Embryonic facial prominence (tissue), 1 donor: ENCODE measurements around the gene NAALADL2.
"Not testable (repeated sequence)": the region's sequence is repeated elsewhere in the genome, so short reads cannot be mapped to it uniquely, and the experiment has no call there.

ENCODE experiments used
- DNase-seq: peaks from one replicate; pipeline ENCODE4 v3.0.0-alpha.2; 2016; ENCODE audit errors: extremely low spot score

The NAALADL2 gene

DNA sequence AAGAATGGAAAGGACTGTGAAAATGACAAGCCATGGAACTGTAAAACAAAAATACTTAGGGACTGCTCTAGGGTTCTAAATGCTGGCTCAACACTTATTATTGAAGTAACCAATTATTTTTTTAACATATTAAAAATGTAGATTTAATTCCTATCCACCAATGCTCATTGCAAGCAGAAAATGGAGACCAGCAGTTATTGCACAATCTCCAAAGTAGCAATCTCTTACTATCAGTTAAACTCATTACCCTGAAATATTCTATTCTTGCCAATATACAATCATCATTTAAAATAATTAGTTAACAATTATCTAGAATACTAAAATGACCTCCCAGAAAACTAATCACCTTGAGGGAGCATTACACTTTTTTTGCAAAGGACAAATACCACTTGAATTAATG lies 499.8 kb downstream of the NAALADL2 start:
- DNase-seq = no peak

DNA sequence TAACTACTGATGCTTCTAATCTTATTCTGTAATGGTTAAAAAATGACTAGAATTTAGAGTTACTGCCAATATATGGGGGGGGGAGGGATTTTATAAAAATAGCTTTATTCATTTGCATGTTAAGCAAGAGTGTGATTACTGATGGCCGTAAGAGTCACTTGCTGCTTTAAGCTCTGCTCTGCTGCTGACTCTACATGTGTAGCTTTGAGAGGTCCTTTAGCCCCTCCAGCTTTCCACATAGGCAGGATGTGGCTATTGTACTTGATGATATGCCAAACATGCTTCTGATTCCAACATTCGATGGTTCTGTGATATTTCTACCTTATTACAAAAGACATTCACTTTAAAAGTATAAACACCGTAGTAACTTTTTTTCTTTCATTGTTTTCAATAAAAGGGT lies 511.3 kb downstream of the NAALADL2 start:
- DNase-seq = not testable (repeated sequence)

DNA sequence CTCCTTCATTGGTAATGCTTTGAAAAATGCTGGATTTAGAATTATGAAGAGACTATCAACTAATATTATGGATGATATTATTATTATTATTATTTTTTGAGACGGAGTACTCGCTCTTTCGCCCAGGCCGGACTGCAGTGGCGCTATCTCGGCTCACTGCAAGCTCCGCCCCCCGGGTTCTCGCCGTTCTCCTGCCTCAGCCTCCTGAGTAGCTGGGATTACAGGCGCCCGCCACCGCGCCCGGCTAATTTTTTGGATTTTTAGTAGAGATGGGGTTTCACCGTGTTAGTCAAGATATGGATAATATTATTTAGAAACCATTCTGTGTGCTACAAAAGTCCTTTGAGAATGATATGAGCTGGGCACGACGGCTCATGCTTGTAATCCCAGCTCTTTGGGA lies 512.1 kb downstream of the NAALADL2 start:
- not testable (repeated sequence) for DNase-seq

DNA sequence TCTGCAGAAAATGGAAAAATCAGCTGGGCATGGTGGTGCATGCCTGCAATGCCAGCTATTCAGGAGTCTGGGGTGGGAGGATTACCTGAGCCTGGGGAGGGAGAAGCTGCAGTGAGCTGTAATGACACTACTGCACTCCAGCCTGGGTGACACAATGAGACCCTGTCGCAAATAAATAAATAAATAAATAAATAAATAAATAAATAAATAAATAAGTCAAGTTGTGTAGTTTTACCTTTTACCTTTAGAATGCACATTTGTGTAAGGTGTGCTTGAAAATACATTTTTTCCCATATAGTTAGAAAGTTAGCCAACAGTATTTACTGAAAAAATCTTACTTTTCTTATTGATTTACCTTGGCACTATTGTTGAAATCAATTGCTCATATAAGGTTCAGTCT lies 515.6 kb downstream of the NAALADL2 start:
- no peak for DNase-seq

DNA sequence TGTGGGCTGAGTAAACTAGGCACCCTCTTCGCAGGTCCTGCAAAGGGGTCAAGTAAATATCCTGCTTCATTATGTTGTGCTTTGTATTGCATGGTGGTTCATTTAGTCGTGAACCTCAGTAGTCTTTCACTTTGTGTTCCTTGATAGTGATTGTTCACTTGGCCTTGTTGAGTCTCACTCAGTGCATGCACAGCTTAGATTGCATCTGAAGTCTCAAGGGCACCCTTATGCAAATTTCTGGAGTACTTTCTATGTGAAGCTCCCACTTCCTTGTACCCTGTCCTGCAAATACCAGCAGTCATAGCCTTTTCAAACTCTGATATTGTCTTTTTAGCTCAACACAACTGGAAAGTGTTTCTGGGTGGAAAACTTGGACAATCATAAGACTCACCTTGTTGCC lies 519.2 kb downstream of the NAALADL2 start:
- no peak for DNase-seq

DNA sequence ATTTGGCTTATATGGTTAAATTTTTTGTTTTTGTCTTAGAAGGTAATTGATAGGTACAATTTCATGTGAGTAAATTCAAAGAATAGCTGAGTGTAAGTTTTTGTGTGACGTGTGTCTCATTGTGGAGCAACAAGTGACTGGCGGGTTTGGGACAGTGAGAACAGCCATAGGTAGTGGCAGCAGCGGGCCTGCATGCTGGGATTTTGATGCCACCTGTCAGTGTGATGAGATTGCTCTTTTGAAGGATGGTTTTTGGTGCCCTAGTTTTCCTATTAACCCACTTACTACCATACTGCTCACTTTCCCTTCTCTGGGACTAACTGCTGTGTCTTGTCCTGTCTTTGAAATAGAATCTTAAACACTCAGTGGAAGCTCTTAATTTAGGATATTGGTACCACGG lies 522.6 kb downstream of the NAALADL2 start:
- DNase-seq = no peak

DNA sequence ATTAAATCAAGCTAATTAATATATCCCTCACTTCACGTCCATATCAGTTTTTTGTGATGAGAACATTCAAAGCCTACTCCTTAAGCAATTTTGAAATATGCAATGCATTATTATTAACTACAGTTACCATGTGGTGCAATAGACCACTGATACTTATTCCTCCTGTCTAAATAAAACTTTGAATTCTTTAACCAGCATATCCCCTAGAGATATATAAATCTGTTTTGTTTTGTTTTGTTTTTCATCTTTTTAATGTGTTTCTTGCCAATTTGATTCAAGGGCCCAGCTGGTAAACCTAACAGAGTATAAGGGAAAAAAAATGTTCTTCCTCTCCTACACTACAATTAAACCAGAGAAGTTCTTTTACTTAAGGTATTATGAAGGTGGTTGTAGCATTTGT lies 524.2 kb downstream of the NAALADL2 start:
- DNase-seq = no peak

DNA sequence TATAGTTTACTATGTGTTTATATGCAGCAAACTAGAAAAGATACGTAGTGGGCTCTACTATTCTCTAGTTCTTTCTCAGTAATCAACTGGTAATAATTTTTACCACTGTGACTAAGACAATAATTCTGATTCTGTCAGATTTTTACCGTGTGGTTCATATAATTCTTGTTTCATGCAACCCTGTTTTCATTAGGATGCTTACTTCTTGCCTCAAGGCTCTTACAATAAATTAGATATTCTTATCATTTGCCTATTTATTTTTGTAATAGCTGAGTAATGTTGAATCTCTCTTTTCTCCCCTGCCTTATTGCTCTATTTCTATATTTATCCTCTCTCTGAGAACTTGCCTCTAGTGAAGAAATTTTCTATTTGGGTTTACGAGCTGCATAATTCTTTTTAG lies 524.7 kb downstream of the NAALADL2 start:
- no peak for DNase-seq

DNA sequence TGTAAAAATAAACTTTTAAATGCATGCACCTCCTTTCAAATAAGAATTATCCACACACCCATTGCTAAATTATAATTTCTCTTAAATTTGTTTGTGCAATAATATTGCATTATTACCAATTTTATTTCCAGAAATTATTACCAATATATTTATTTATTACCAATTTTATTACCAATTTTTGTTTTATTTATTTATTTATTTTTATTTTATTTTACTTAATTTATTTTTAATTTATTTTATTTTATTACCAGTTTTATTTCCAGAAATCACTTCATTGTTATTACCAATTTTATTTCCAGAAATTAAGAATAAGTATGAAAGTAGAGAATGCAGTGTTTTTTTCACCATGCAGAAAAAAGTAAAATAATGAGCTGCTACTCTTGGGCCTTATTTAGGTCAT lies 525.4 kb downstream of the NAALADL2 start:
- DNase-seq = no peak

DNA sequence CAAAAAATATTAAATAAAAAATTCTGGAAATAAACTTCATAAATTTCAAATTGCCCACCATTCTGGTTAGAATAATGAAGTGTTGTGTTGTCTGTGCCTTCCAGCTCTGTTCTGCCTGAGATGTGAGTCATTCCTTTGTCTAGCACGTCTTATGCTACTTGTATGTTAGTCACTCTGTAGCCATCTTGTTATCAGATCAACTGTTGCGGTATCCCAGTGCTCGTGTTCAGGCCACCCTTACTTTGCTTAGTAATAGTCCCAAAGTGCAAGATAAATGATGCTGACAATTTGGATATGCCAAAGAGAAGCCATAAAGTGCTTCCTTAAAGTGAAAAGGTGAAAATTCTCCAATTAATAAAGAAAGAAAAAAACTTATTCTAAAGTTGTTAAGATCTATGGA lies 527.5 kb downstream of the NAALADL2 start:
- no peak for DNase-seq

DNA sequence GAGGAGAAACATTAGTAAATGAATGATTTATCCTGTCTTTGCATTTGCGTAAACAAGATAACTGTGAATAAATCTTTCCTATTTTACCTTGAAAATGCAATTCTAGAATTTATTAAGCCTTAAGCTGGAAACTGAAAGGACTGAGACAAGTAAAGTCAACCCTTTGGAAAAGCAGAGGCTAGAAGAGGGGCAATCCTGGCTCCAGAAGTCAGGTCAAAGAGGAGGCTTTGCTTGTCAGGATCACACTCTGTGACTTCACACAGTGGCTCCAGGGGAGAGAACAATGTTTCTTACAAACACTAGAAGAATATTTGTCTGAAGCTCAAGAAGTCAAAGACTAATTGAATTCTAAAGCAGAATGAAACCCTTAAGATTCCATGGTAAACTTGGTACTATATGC lies 530.4 kb downstream of the NAALADL2 start:
- no peak for DNase-seq

DNA sequence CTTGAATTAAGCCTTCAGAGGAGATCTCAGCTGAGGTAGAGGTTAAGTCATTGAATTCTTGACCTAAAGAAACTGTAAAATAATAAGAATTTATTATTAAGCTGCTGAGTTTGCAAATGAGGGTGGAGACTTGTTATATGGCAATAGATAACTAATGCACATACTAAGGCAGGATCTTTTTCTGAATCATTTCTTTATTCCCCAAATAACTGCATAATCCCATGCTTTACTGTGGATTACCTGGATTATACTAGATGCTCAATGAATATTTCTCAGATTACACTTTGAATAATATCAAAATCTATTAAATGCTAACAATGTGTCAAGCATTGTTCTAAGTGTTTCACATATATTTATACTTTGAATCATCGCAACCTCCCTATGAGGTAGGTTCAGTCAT lies 532.5 kb downstream of the NAALADL2 start:
- no peak for DNase-seq

DNA sequence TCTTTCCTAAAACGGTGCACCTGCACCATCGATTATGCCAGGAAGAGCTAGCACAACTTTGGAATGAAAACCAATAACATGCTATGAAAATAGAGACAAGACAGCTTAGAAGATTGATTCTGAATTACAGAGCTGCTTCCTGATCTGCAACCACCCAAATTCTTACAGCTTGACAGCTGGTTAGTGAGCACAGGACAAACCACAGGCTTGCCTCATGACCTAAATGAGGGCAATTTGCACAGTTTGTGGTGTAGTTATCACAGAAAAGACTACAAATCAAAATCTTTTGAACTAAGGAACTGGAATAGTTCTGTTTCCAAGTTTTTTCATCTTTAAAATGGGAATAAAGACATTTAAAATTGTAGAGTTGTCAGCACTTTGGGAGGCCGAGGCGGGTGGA lies 533.5 kb downstream of the NAALADL2 start:
- no peak for DNase-seq

DNA sequence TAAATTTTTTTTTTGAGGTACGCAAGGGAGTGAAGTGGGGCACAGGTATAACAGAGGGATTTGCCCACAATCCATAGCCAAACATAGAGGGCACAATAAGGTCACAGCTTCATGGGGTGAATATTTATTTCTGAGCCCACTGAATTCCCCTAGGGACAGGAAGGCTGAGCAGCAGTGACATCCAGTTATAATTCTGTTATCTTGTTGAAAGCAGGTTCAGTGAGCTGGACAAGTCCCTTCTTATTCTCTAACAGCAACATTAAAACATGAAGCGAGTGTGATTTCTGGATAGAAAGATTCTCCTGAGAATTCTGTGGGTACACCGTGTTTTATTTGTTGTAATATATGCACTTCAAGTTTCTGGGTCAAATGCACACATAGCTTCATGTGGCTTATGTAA lies 538.2 kb downstream of the NAALADL2 start:
- no peak for DNase-seq

DNA sequence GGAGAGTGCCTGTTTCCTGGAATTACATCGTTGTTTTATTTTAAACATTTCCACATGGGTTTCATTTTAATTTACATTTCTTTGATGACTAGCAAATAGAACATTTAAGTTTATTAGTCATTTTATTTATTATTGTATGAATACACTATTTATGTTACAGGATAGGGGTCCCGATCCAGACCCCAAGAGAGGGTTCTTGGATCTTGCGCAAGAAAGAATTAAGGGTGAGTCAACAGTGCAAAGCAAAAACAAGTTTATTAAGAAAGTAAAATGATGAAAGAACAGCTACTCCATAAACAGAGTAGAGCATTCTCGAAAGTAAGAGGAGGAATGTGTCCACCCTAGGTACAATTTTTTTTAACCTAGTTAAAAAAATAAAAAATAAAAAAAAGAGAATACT lies 539.5 kb downstream of the NAALADL2 start:
- DNase-seq = no peak

DNA sequence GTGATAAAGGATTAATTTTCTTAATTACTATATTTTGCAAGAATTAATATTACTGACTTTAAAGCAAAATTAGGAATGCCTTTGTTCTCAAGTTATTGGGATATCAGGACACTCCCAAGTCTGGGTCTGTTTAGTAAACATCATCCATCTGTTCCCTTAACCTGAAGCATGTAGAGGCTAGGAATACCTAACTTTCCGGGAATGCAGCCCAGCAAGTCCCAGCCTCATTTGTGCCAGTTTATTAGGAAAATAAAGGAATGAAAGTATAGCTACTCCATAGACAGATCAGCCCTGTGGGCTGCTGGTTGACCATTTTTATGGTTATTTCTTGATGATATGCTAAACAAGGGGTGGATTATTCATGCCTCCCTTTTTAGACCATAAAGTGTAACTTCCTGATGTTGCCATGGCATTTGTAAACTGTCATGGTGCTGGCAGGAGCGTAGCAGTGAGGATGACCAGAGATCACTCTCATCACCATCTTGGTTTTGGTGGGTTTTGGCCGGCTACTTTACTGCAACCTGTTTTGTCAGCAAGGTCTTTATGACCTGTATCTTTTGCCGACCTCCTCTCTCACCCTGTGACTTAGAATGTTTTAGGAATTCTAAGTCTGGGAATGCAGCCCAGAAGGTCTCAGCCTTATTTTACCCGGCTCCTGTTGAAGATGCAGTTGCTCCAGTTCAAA lies 540.2 kb downstream of the NAALADL2 start:
- no peak for DNase-seq

DNA sequence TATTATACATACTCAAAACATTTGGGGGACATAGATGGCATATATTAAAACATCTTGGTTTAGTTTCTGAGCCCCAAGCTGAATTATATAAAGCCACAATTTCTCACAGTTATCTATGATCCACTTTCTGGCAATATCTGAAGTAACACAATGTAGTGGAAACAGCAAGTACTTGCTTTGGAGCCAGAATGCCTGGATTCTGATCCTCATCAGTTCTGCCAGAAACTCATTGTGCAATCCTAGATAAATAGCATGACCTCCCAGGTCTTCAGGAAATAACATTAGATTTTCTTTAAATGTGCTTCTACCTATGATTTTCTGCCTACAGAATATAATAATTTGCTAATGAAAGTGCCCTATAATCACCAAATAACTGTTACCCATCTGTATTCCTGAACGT lies 544.9 kb downstream of the NAALADL2 start:
- no peak for DNase-seq

DNA sequence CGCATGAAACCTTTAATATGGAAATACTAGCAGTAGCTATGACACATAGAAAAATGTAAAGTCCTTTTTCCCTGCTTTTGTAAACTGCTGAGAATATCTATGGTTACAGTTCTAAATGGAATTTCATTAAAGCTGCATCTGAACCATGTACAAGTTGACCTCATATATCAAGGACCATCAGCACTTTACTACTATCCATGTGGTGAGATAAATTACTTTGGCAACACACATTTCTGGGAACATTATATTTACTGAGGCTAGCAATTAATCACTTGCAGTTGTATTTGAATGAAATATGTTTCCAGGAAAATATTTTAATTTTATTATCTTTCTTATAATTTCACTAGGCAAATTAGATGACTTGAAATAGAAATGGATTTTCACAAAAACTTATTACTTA lies 545.5 kb downstream of the NAALADL2 start:
- no peak for DNase-seq

DNA sequence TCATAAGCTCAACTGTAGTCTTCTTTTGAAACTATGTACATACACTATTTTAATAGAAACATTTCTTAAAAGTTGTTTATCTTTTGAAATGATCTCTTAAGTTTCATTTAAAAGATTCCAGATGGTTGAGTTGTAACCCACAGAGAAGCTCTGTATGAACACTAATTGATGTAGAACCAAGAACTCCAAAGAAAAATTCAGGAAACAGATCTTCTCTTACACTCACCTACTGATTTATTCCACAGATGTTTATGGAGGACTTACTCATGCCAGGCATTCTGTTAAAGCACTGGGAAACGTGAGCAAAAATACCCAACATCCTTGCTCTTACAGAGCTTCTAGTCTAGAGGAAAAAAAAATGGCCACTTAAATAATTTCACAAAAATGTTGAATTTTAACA lies 551.1 kb downstream of the NAALADL2 start:
- no peak for DNase-seq

DNA sequence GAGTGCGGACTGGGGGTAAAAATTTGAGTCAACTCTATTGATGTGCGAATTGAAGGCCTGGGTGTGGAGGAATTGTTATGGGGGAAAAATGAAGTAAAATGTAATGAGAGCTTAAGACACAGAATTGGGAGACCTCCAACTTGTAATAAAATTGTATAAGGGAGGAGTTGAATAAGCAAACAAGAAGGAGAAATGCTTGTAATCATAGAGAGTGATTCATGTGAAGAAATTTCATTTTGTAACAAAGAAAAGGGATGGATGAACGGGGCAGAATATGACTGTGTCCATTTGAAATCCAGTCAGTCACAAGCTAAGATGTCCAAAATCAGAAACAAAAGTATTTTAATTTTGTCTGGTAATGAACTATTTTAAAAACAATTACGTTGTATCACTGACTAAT lies 552.3 kb downstream of the NAALADL2 start:
- no peak for DNase-seq

DNA sequence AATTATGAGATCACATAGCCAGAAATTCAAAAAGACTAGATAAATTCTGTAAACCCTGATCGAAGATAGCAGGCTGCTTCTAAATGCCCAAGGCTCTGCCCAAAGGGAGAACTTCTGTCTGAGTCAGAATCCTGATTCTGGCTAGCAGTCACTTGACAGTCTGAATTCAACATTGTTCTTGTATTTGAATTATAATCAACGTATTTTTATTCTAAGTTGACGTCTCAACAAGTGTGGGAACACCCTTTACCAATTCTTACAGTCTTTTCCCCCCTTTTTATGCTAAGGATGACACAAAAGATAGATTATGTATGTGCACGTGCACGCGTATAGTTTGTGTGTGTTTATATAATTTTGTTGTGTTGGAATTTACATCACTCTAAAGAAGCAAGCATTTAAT lies 552.8 kb downstream of the NAALADL2 start:
- no peak for DNase-seq

DNA sequence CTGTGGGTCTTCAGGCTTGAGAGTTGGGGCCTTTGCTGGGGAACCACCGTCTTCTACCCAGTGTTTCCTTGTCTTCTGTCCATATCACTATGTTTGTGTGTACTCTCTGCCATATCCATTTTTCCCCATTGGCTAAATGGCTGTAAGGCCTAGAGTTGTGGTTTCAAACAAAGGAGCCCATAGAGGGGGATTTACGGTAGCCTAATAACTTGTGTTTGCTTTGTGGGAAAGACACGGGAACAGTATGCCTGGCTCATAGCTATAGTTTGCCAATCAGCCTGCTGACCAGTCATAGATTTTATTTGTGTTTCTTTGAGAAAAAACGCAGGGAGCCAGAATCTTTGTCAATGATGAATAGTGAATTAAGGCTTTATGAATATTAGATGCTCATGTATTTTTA lies 554.8 kb downstream of the NAALADL2 start:
- no peak for DNase-seq

DNA sequence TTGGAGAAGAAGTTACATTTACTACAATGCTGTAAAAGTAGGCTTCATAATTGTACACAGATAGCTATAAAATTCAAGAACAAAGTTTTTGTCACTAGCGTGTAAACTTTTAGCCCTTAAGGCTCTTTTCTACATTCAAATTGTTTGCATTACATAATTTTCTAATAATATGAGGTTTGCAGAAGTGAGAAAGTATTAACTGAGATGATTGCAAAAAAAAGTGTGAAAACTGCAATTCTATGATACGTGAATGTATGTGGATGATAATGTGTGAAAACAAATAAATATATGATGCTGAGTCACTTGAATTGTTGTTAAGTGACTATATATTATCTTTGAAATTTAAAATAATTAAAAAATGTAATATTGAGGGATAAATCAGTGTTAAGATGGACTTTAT lies 557.5 kb downstream of the NAALADL2 start:
- no peak for DNase-seq

DNA sequence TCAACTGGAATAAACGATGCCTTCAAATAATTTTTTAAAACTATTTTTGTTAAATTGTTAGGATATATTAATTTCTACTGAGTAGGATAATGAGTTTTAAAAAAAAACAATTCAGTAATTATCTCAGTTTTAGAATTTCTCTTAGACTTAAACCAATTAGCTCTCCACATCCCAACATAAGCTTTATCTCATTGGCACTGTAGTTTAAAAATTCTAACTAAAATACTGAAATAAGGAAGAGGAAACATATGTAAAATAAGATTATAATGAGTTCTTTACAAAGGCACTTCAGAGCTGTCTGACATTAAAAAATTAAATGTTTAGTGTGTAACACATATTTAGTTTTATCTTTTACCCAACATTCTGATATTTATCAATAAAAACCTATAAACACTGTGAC lies 558.3 kb downstream of the NAALADL2 start:
- no peak for DNase-seq
